B cell (primary cell): ENCODE measurements around the gene PNLIPRP2. TPM values are rescaled to one million over a fixed set of nuclear protein-coding genes. Genes with fewer than 3 reads are reported as not detected.

ENCODE experiments used
- ATAC-seq: fragments of 200-7000 bp; cut with Tn5 transposase; one replicate; pipeline ENCODE4 v1.10.0; 2021; ENCODE audit warnings: low read depth, mild to moderate bottlenecking, moderate number of reproducible peaks, moderate library complexity
- CTCF ChIA-PET: fragments of 350-600 bp; sonication (Branson Sonifier 250); formaldehyde crosslinking; loops from one replicate; lab custom pipeline; 2021; ENCODE audit warnings: antibody characterized with exemption, inconsistent platforms; lab: Charles Lee
- POLR2A ChIA-PET: fragments of 350-600 bp; sonication (Branson Sonifier 250); formaldehyde crosslinking; loops from one replicate; lab custom pipeline; 2021; ENCODE audit warnings: antibody characterized with exemption; lab: Charles Lee
- DNase-seq: peaks from one replicate; pipeline ENCODE4 v3.0.0; 2013
- H2AFZ ChIP-seq: 2 replicates; pipeline ENCODE4 v1.6.1; 2012; ENCODE audit warnings: mild to moderate bottlenecking, low read depth, low read length; ENCODE audit not compliant: insufficient read depth, poor library complexity, severe bottlenecking
- H3K27ac ChIP-seq, 2 donors: 1 replicate in 1 of 2; 2 replicates in 1 of 2; pipeline ENCODE4 v1.5.1; 2012 to 2013; ENCODE audit warnings: low read length in 2 of 2, mild to moderate bottlenecking in 2 of 2, moderate library complexity in 1 of 2
- H3K27me3 ChIP-seq, 4 experiments: fragments of 200-600 bp in 1 of 4; sonication (generic) in 1 of 4; replicated peaks in 1 of 4; 1 replicate in 2 of 4; 2 replicates in 2 of 4; pipeline versions ENCODE4 v1.6.1 to v1.7.0; 2013 to 2016; ENCODE audit warnings: low read length in 3 of 4, mild to moderate bottlenecking in 2 of 4, mixed read lengths in 1 of 4, moderate library complexity in 1 of 4; ENCODE audit not compliant: insufficient read depth in 4 of 4, control insufficient read depth in 3 of 4; ENCODE audit errors: control extremely low read depth in 1 of 4
- H3K36me3 ChIP-seq, 2 experiments: replicated peaks in 1 of 2; 1 replicate in 1 of 2; 2 replicates in 1 of 2; pipeline versions ENCODE4 v1.6.1 to v1.7.1; 2013; ENCODE audit warnings: low read length in 1 of 2; ENCODE audit not compliant: insufficient read depth in 2 of 2, control insufficient read depth in 1 of 2; ENCODE audit errors: control extremely low read depth in 1 of 2, extremely low read depth in 1 of 2
- H3K4me1 ChIP-seq, 2 donors: fragments of 200-600 bp in 1 of 2; sonication (generic) in 1 of 2; 1 replicate in 1 of 2; 2 replicates in 1 of 2; pipeline versions ENCODE4 v1.5.1 to v1.6.1; 2013 to 2017; ENCODE audit warnings: low read length in 2 of 2; ENCODE audit not compliant: control insufficient read depth in 2 of 2, insufficient read depth in 2 of 2
- H3K4me2 ChIP-seq: replicated peaks from 2 replicates; pipeline ENCODE3; 2012; ENCODE audit warnings: mild to moderate bottlenecking, low read depth, low read length; ENCODE audit not compliant: poor library complexity, severe bottlenecking
- H3K4me3 ChIP-seq, 5 experiments: fragments of 200-600 bp in 1 of 5; sonication (generic) in 1 of 5; 1 replicate in 3 of 5; 2 replicates in 2 of 5; pipeline versions ENCODE4 v1.5.1 to v1.7.0; 2011 to 2016; ENCODE audit warnings: low read length in 4 of 5, mild to moderate bottlenecking in 4 of 5, low read depth in 2 of 5, control low read depth in 1 of 5, moderate library complexity in 1 of 5; ENCODE audit not compliant: insufficient read depth in 1 of 5; ENCODE audit errors: control extremely low read depth in 1 of 5, extremely low read depth in 1 of 5
- H3K79me2 ChIP-seq: fragments of 200-600 bp; sonication (generic); one replicate; pipeline ENCODE4 v1.6.0; 2016; ENCODE audit warnings: low read length; ENCODE audit not compliant: control insufficient read depth, insufficient read depth
- H3K9ac ChIP-seq: fragments of 200-600 bp; sonication (generic); 2 replicates; pipeline ENCODE4 v1.6.1; 2017; ENCODE audit warnings: mild to moderate bottlenecking, low read length, moderate library complexity
- H3K9me3 ChIP-seq, 3 donors: one replicate each; pipeline versions ENCODE4 v1.6.1 to v1.7.1; 2013; ENCODE audit warnings: low read length in 2 of 3; ENCODE audit not compliant: control insufficient read depth in 2 of 3, insufficient read depth in 1 of 3; ENCODE audit errors: control extremely low read depth in 1 of 3
- H4K20me1 ChIP-seq: 2 replicates; pipeline ENCODE4 v1.6.0; 2012; ENCODE audit warnings: mild to moderate bottlenecking, low read length; ENCODE audit not compliant: insufficient read depth, control insufficient read depth, poor library complexity, severe bottlenecking
- H3K27ac Mint-ChIP-seq: one replicate; pipeline ENCODE4 v1.8.0; 2021; ENCODE audit warnings: mixed read lengths
- H3K27me3 Mint-ChIP-seq: one replicate; pipeline ENCODE4 v1.8.0; 2021; ENCODE audit warnings: mixed read lengths
- H3K4me1 Mint-ChIP-seq: one replicate; pipeline ENCODE4 v1.8.0; 2021; ENCODE audit warnings: mixed read lengths
- H3K4me3 Mint-ChIP-seq: one replicate; pipeline ENCODE4 v1.8.0; 2021; ENCODE audit warnings: mixed read lengths
- H3K9me3 Mint-ChIP-seq: one replicate; pipeline ENCODE4 v1.8.0; 2022; ENCODE audit warnings: mixed read lengths; ENCODE audit not compliant: insufficient read depth
- CTCF ChIP-seq: fragments of 200-600 bp; IDR thresholded peaks from one replicate; pipeline ENCODE4 v1.8.0; 2022; ENCODE audit warnings: antibody characterized with exemption, mild to moderate bottlenecking
- EZH2 ChIP-seq: IDR thresholded peaks from 2 replicates; pipeline ENCODE4 v1.6.1; 2012; ENCODE audit warnings: borderline replicate concordance, low read depth, mild to moderate bottlenecking, moderate library complexity, low read length; ENCODE audit not compliant: insufficient read depth, poor library complexity, severe bottlenecking
- WGBS: methylation state at CpG from one replicate; pipeline ENCODE4 v1.1.5; 2013; ENCODE audit warnings: missing lambda C conversion rate; ENCODE audit not compliant: insufficient coverage; 5-methylcytosine and 5-hydroxymethylcytosine counted together
- intact Hi-C: fragments of 100-400 bp; cut with micrococcal nuclease; formaldehyde crosslinking; loops from one replicate; pipeline ENCODE4 v1.10.0; 2022
- polyA plus RNA-seq: library from polyadenylated mRNA; depleted of rRNA; stranded (reverse); fragments of >200 nt; gene quantifications from 2 replicates; pipeline ENCODE4 v1.2.3, GENCODE V29; 2012
- total RNA-seq, 2 donors: library from RNA; stranded (reverse); fragments of 120-200 nt in 1 of 2; gene quantifications; 1 replicate in 1 of 2; 2 replicates in 1 of 2; pipeline versions ENCODE4 v1.2.3 to v1.2.4, GENCODE V29; 2013 to 2022

PNLIPRP2 gene
- total and polyA plus RNA-seq, 2 donors (not counting 1 experiment from before 2014, with no cell fraction given): not detected

DNA sequence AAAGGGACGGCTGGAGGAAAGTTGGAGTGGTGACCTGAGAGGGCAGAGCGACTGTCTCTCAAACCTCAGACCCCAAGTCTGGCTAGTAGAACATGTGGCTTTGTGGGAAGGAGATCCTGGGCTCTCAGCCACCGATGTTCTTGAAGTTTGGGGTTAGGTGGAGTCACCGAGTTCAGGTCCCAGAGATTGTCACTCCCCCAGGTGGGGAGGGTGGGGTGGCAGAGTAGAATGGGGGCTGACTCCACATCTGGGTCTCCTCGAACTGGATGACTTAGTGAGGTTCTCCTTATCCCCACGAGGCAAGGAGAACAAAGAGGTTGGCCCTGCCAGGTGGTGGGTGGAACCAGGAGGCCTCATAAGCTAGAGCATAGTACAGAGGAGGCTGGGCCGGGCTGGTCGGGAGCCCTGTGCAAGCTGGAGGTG is 14.7 kb upstream of the PNLIPRP2 start:
- H3K4me3 ChIP-seq: no peak overlapping the region
- H3K9ac ChIP-seq: no peak overlapping the region
- H3K27ac ChIP-seq: no peak overlapping the region
- no peak overlapping the region for H2AFZ ChIP-seq
- no peak overlapping the region for H3K4me3 Mint-ChIP-seq
- peaks cover 0 to 16% (median 2%) of the 10 kb centered on the region in 4 experiments for H3K27me3 ChIP-seq
- DNase-seq: no peak
- H3K4me1 ChIP-seq: no peaks in the 10 kb centered on the region
- H3K9me3 ChIP-seq: peaks cover 0 to 16% (median 0%) of the 10 kb centered on the region in 3 donors
- H3K36me3 ChIP-seq: no peaks in the 10 kb centered on the region
- no peak for ATAC-seq
- H3K27me3 Mint-ChIP-seq: peaks cover 19% of the 10 kb centered on the region
- POLR2A ChIA-PET: no interaction called here
- WGBS: 69% methylated on average over 8 of the region's 8 CpGs
- no peaks in the 10 kb centered on the region for H3K4me1 Mint-ChIP-seq
- no peaks in the 10 kb centered on the region for H3K9me3 Mint-ChIP-seq
- H3K27ac Mint-ChIP-seq: no peak overlapping the region
- CTCF ChIA-PET: no interaction called here
- TF ChIP-seq CTCF (no peak), EZH2 (no peak)
- intact Hi-C loops: no loop called here
- no peak overlapping the region for H3K4me2 ChIP-seq
- no peaks in the 10 kb centered on the region for H4K20me1 ChIP-seq
- no peaks in the 10 kb centered on the region for H3K79me2 ChIP-seq

DNA sequence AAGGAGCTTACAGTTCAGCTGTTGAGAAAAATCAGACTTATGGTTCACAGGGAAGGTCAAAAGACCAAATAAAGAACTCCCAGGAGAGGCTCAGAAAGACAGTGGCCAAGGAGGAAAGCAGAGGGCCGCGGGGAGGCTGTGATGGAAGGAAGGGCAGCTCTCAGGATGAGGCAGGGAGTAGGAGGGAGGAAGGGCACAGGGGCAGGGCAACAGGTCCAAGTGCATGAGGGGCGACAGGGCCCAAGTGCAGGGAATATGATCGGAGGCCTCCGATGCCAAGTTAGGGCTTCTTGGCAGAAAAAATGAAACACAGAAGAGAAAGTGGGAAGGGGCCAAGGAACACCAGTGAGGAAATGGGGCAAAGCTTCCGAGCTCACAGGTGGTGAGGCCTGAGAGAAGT is 13.4 kb upstream of the PNLIPRP2 start:
- no peak overlapping the region for H3K4me3 ChIP-seq
- no peak for ATAC-seq
- no peaks in the 10 kb centered on the region for H3K4me1 Mint-ChIP-seq
- H3K27me3 Mint-ChIP-seq: peaks cover 19% of the 10 kb centered on the region
- H3K4me1 ChIP-seq: no peaks in the 10 kb centered on the region
- TF ChIP-seq CTCF (no peak), EZH2 (no peak)
- H3K27ac ChIP-seq: no peak overlapping the region
- ChIA-PET CTCF (no interaction called here), POLR2A (no interaction called here)
- 89% methylated on average over 5 of the region's 6 CpGs for WGBS
- H3K9me3 ChIP-seq: peaks cover 0 to 16% (median 0%) of the 10 kb centered on the region in 3 donors
- no peak overlapping the region for H3K4me2 ChIP-seq
- H4K20me1 ChIP-seq: no peaks in the 10 kb centered on the region
- no peak for DNase-seq
- H3K9me3 Mint-ChIP-seq: no peaks in the 10 kb centered on the region
- no peak overlapping the region for H3K9ac ChIP-seq
- H3K27me3 ChIP-seq: peaks cover 0 to 16% (median 2%) of the 10 kb centered on the region in 4 experiments
- H3K36me3 ChIP-seq: no peaks in the 10 kb centered on the region
- no peak overlapping the region for H3K4me3 Mint-ChIP-seq
- no peak overlapping the region for H3K27ac Mint-ChIP-seq
- H2AFZ ChIP-seq: no peak overlapping the region
- H3K79me2 ChIP-seq: no peaks in the 10 kb centered on the region
- intact Hi-C loops: no loop called here
